Measurements from ENCODE around the gene TRMT2A.
A peak's percentile ranks its signal among the peaks of the same experiment; 100 is the strongest.

The TRMT2A gene

DNA sequence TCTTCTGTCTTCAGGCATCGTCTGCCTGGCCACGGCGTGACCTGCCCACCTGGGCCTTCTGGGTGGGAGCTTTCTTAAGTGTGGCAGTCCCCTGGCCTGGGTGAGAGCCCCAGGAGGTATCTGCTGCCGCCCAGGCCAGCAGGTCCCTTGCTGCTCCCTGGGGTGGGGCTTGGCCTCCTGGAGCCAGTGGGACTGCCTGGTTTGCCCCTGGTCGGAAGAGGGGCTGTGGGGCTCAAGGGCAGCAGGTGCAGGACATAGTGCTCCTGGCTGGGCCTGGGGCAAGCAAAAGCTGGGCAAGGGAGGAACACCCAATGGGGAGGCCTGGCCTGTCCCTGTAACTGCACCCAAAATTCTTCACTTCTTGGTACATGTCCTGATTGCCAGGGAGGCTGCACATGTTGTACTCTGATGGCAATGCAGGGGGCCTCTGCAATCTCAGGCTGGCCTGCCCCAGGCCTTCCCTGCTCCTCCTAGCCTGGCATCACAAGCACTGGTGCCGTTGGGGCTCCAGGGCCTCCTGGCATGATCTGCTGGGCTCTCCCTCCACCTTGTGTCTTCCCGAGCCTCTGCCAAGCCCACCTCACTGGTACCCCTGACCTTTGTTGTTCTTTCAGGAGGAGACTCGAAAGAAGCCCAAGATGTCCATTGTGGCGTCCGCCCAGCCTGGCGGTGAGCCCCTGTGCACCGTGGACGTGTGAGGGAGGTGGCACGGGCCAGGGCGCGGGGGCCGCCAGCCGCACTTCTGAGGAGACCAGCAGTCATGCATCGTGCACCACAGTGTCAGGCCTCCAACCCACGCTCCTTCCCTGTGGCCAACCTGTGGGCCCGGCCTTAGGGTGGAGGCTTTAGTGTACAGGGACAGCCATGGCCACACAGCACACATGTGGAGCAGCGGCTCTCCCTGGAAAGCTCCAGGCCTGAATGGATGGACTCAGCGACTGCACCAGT, 7.3 kb downstream of the TRMT2A start:
- Histone ChIP-seq H3K4me1 (peaks cover 0 to 17% (median 7%) of the 10 kb centered on the region in 10 experiments; a peak in 10 of 20 replicates), H3K9me3 (replicated peaks in 1 of 11) (no peaks in the 10 kb centered on the region), H3K27me3 (no peaks in the 10 kb centered on the region), H3K9ac (peak overlapping the region in 1 of 11 experiments; percentile 19; a peak in 1 of 22 replicates), H4K20me1 (peaks cover 0 to 100% (median 98%) of the 10 kb centered on the region in 11 experiments; a peak in 21 of 22 replicates), H3K27ac (no peak overlapping the region), H3K4me3 (no peak overlapping the region), H3K4me2 (no peak overlapping the region), H3K36me3 (peaks cover 95 to 100% (median 99%) of the 10 kb centered on the region in 11 experiments)
- no peak for TF ChIP-seq Cebpa-rat (IDR thresholded peaks at IDR 0.05)

DNA sequence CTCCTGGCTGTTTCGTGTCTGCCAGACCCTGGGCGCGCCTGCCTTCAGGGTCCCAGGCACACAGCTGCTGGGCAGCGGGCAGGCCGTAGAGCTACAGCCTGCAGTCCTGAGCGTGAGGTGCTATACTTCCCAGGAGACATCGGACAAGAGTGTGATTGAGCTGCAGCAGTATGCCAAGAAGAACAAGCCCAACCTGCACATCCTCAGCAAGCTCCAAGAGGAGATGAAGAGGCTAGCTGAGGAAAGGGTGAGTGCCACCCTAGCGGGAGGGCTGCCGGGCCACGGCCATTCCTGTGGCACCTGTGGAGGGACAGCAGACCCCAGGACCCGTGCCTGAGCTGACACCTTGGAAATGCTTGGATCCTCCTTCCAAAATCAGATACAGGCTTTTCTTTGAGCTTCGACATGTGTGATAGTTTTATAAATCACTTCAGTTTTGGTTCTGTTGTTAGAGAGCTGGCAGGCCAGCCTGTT, 8.2 kb downstream of the TRMT2A start:
- no peak overlapping the region for H3K27ac ChIP-seq

DNA sequence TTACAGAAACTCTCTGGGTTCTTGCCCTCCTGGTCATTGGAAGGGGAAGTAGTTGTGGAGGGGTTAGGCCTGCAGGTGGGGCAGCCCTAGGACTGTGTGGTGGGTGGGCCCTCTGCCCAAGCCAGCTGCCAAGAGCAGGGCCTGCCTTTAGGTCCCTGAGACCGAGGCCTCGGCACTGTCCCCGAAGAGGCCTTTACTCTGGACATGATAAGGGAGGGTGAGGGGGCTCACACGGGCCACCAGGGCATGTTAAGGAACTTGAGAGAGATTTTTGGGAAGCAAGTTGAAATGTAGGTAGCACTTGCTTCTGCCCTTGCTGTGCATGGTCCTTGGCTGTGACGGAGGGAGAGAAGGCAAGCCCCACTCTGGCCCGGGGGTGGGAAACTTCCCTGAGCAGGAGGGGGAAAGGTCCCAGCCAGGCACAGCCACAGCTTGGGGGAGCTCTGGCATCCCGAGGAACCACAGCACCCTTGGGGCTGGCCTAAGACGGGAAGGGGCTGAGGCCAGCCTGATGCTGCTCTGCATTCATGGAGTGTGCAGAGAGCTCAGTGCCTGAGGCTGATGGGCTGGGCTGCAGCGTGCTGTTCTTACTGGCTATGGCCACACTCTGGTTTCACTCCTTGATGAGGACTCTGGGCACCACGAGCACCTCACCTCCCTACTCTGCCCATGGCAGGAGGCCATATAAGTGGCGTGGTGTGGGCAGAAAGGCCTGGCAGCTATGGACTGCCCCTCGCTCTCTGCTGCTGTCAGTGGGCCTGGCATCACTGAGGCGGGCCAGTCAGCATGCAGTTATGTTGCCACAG, 8.9 kb downstream of the TRMT2A start:
- Histone ChIP-seq H3K4me1 (peaks cover 0 to 17% (median 7%) of the 10 kb centered on the region in 10 experiments; a peak in 9 of 20 replicates), H3K4me3 (no peak overlapping the region), H4K20me1 (peaks cover 0 to 100% (median 99%) of the 10 kb centered on the region in 11 experiments; a peak in 21 of 22 replicates), H3K9ac (peak overlapping the region in 1 of 11 experiments; percentile 22; a peak in 1 of 22 replicates), H3K4me2 (no peak overlapping the region), H3K9me3 (replicated peaks in 1 of 11) (no peaks in the 10 kb centered on the region), H3K36me3 (peaks cover 94 to 100% (median 98%) of the 10 kb centered on the region in 11 experiments), H3K27me3 (no peaks in the 10 kb centered on the region), H3K27ac (no peak overlapping the region)
- TF ChIP-seq Cebpa-rat (IDR thresholded peaks at IDR 0.05): no peak

More for the DNA sequence above, 8.2 kb downstream of the TRMT2A start:
- Histone ChIP-seq H3K4me3 (no peak overlapping the region), H3K27me3 (no peaks in the 10 kb centered on the region), H4K20me1 (peaks cover 0 to 100% (median 97%) of the 10 kb centered on the region in 11 experiments; a peak in 21 of 22 replicates), H3K4me2 (no peak overlapping the region), H3K4me1 (peaks cover 0 to 17% (median 7%) of the 10 kb centered on the region in 10 experiments; a peak in 9 of 20 replicates), H3K36me3 (peaks cover 94 to 100% (median 98%) of the 10 kb centered on the region in 11 experiments), H3K9me3 (replicated peaks in 1 of 11) (no peaks in the 10 kb centered on the region), H3K9ac (no peak overlapping the region; a peak in 1 of 22 replicates)
- TF ChIP-seq Cebpa-rat (IDR thresholded peaks at IDR 0.05): no peak

DNA sequence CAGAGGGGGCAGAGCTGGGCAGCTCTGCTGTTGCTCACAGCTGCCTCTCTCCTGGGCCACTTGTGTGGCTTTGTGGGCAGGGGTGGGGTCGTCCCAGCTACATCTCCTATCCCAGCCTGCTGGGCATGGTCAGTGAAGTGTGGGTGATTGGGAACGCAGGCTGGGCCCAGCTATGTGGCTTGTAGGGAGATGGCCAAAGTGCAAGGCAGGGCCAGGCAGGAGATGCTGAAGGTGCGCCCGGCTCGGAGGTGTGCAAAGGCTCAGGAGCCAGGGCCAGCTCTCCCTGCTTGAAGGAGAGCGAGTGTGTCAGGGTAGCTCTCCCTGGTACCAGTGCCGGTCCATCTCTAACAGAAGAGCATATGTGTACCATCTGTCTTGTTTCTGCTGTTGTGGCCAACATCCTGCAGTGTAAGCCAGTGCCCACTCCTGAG, 9.5 kb downstream of the TRMT2A start:
- H4K20me1 ChIP-seq: peaks cover 0 to 100% (median 98%) of the 10 kb centered on the region in 11 experiments; a peak in 21 of 22 replicates
- H3K4me2 ChIP-seq: no peak overlapping the region
- no peak overlapping the region for H3K27ac ChIP-seq
- H3K9ac ChIP-seq: peak overlapping the region in 3 of 11 experiments; percentile 1 to 22 (median 14); a peak in 1 of 22 replicates
- H3K27me3 ChIP-seq: no peaks in the 10 kb centered on the region
- H3K4me1 ChIP-seq: peaks cover 0 to 17% (median 7%) of the 10 kb centered on the region in 10 experiments; a peak in 9 of 20 replicates
- H3K9me3 ChIP-seq (replicated peaks in 1 of 11): no peaks in the 10 kb centered on the region
- no peak overlapping the region for H3K4me3 ChIP-seq
- H3K36me3 ChIP-seq: peaks cover 94 to 100% (median 98%) of the 10 kb centered on the region in 11 experiments
- TF ChIP-seq Cebpa-rat (IDR thresholded peaks at IDR 0.05): no peak

DNA sequence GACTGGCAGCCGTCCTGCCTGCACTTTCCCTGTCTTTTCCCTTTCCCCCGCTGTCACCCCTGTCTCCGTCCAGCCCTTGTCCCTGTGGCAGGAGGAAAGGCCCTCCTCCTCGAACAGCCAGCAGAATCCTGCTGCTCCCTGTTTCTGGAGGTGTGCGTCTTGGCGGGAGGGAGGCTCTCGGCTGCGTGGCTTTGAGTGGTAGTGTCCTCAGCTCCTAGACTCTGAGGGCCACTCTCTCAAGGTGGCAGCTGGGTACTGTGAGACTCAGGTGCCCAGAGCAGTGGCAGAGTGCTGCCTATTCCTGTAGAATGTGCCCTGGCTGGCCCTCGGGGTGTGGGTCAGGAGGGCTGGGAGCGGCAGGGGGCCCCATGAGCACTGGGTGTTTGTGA, 10.2 kb downstream of the TRMT2A start:
- Histone ChIP-seq H3K9ac (peak overlapping the region in 5 of 11 experiments; percentile 1 to 29 (median 14); a peak in 3 of 22 replicates), H3K4me2 (no peak overlapping the region), H3K27me3 (no peaks in the 10 kb centered on the region), H3K27ac (no peak overlapping the region), H3K36me3 (peaks cover 94 to 100% (median 98%) of the 10 kb centered on the region in 11 experiments), H3K9me3 (replicated peaks in 1 of 11) (no peaks in the 10 kb centered on the region), H3K4me1 (peaks cover 0 to 12% (median 3%) of the 10 kb centered on the region in 10 experiments; a peak in 11 of 20 replicates), H3K4me3 (no peak overlapping the region), H4K20me1 (peaks cover 0 to 100% (median 98%) of the 10 kb centered on the region in 11 experiments; a peak in 21 of 22 replicates)
- TF ChIP-seq Cebpa-rat (IDR thresholded peaks at IDR 0.05): no peak

DNA sequence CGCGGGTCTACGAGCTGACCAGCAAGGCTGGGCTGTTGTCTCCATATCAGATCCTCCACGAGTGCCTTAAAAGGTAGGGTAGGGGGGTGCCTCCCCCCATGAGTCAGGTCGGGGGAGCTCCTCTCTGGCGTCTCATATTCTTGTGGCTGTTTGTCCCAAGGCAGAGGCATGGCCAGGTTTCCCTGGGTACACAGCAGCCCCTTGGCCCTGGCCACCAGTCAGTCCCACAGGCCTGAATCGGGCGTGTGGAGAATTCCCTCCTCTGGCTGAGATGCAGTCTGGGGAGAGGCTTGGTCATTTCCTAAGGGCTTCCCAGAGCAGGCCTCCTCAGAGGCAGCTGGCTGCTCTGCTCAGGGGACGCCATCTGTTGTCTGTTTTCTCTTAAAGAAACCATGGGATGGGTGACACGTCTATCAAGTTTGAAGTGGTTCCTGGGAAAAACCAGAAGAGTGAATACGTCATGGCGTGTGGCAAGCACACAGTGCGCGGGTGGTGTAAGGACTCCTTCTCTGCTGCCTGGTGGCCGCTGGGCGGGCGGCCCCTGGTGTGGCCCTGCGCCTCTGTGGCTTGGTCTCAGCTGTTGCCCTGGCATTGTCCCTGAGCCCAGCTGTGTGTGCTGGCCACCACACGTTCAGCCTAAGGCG, 10.7 kb downstream of the TRMT2A start:
- Histone ChIP-seq H3K27ac (no peak overlapping the region), H3K4me3 (no peak overlapping the region), H3K9ac (peak overlapping the region in 5 of 11 experiments; percentile 3 to 35 (median 17); a peak in 3 of 22 replicates), H3K36me3 (peaks cover 97 to 100% (median 99%) of the 10 kb centered on the region in 11 experiments), H3K27me3 (no peaks in the 10 kb centered on the region), H3K4me1 (peaks cover 0 to 10% (median 4%) of the 10 kb centered on the region in 10 experiments; a peak in 5 of 20 replicates), H3K4me2 (no peak overlapping the region), H4K20me1 (peaks cover 0 to 100% (median 98%) of the 10 kb centered on the region in 11 experiments; a peak in 21 of 22 replicates), H3K9me3 (replicated peaks in 1 of 11) (no peaks in the 10 kb centered on the region)
- TF ChIP-seq Cebpa-rat (IDR thresholded peaks at IDR 0.05): no peak

DNA sequence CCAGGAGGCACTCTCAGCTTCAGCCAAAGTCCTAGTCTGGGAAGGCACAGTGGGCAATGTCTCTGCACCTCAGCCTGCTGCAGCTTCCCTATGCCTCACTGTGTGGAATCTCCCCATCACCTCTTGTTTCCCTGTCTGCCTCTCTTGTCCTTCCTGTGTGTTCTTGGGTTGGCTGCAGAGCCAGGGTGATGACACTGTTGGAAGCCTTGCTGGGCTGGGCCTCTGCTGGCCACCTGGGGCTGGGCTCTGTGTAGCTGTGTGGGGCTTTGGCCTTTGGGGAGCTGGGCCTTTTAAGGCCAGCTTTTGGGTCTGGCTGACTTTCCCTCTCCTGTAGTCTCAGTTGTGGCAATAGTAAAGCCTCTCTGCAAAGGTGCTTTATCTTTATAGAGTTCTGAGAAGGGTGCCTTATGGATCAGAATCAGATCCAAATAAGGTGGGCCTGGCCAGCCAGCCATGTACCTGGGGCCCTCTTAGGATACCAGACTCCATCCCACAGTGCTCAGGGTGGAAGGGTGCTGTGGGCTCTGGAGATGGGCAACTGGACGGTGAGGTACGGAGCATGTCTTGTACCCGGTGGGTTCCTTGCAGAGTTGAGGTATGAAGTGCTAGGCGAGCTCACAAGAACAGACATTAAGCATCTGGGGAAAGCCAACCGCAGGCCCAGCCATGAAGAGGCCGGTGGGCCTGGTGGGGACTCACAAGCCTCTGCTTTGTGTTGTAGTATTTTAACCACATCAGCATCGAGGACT, 11.4 kb downstream of the TRMT2A start:
- Histone ChIP-seq H3K27ac (no peak overlapping the region), H3K9me3 (replicated peaks in 1 of 11) (no peaks in the 10 kb centered on the region), H3K27me3 (no peaks in the 10 kb centered on the region), H3K36me3 (peaks cover 97 to 100% (median 99%) of the 10 kb centered on the region in 11 experiments), H4K20me1 (peaks cover 0 to 100% (median 93%) of the 10 kb centered on the region in 11 experiments; a peak in 21 of 22 replicates), H3K4me2 (no peak overlapping the region), H3K4me3 (no peak overlapping the region), H3K9ac (peak overlapping the region in 5 of 11 experiments; percentile 0 to 35 (median 23); a peak in 5 of 22 replicates), H3K4me1 (peaks cover 0 to 12% (median 0%) of the 10 kb centered on the region in 10 experiments; a peak in 3 of 20 replicates)
- no peak for TF ChIP-seq Cebpa-rat (IDR thresholded peaks at IDR 0.05)
